VCaP (cell line): ENCODE data around the gene CMTM5.

ENCODE experiments used
- H3K27ac ChIP-seq: fragments of 450-650 bp; 2 replicates; pipeline ENCODE4 v1.5.1; 2017
- TF ChIP-seq, protein P1 (sequence below): fragments of 450-650 bp; conservative IDR thresholded peaks from 2 replicates; pipeline ENCODE4 v1.5.1; 2017; ENCODE audit warnings: mild to moderate bottlenecking, moderate library complexity

The CMTM5 gene

GRCh38 chr14:23375527-23376251 lies 1.2 kb upstream of the CMTM5 start:
- TF ChIP-seq, protein P1, sequence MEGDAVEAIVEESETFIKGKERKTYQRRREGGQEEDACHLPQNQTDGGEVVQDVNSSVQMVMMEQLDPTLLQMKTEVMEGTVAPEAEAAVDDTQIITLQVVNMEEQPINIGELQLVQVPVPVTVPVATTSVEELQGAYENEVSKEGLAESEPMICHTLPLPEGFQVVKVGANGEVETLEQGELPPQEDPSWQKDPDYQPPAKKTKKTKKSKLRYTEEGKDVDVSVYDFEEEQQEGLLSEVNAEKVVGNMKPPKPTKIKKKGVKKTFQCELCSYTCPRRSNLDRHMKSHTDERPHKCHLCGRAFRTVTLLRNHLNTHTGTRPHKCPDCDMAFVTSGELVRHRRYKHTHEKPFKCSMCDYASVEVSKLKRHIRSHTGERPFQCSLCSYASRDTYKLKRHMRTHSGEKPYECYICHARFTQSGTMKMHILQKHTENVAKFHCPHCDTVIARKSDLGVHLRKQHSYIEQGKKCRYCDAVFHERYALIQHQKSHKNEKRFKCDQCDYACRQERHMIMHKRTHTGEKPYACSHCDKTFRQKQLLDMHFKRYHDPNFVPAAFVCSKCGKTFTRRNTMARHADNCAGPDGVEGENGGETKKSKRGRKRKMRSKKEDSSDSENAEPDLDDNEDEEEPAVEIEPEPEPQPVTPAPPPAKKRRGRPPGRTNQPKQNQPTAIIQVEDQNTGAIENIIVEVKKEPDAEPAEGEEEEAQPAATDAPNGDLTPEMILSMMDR, result no peak
- no peak overlapping the region for H3K27ac ChIP-seq

DNA sequence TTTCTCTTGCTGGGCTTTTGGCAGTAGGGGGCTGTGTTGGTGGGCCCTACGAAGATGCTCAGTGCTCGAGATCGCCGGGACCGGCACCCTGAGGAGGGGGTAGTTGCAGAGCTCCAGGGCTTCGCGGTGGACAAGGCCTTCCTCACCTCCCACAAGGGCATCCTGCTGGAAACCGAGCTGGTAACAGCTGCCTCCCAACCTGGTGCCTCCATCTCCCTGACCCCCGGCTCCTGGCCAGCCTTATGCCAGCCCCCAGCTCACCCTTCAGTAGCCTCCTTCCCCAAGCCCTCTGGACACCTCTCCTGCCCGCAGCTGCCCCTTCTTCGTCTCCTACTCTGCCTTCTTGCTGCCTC lies 328 bp downstream of the CMTM5 start:
- TF ChIP-seq, protein P1, result no peak
- H3K27ac ChIP-seq, result no peak overlapping the region

- H3K27ac ChIP-seq, result no peak overlapping the region
- TF ChIP-seq, protein P1, result no peak
Measured at GRCh38 chr14:23377573-23378563, 1.0 kb downstream of the CMTM5 start.

GRCh38 chr14:23378612-23379220 lies 1.9 kb downstream of the CMTM5 start:
- TF ChIP-seq, protein P1, result no peak
- no peak overlapping the region for H3K27ac ChIP-seq

DNA sequence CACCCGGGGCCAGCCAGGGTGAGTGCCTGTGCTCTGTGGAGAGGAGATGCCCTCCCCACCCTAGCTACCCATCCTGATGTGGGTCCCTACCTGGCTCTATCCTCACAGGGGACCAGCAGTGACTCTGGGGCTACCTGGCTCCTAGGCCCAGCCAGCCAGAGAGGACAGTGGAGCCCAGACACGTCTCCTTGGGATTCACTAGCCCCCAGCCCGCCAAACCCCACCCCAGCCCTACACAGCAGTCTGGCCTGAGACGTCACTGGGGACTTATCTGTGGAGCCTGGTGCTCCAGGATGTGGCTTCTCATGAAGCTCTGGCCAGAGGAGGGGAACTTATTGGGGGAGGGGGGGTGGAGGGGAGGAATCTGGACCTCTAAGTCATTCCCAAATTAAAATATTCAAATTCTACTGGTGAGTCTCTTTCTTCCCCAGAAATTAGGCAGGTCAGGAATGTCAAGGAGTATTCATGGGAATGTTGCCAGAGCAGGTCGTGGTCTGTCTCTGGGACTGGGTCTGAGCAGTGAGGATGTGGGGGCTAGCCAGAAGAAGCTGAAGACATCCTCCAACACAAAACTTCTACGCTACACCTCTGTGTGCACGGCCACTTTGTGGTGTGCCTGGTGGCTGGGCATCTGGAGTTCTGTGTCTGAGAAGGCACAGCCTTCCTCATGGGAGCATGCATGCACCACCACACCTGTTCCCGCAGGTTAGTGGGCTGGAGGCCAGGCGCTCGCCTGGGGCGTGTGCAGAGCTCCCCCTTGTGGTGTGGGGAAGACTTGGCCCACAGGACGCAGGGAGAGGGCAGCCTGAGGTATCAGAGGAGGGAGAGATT lies 2.7 kb downstream of the CMTM5 start:
- H3K27ac ChIP-seq, result no peak overlapping the region
- TF ChIP-seq, protein P1, result peak; percentile 97

DNA sequence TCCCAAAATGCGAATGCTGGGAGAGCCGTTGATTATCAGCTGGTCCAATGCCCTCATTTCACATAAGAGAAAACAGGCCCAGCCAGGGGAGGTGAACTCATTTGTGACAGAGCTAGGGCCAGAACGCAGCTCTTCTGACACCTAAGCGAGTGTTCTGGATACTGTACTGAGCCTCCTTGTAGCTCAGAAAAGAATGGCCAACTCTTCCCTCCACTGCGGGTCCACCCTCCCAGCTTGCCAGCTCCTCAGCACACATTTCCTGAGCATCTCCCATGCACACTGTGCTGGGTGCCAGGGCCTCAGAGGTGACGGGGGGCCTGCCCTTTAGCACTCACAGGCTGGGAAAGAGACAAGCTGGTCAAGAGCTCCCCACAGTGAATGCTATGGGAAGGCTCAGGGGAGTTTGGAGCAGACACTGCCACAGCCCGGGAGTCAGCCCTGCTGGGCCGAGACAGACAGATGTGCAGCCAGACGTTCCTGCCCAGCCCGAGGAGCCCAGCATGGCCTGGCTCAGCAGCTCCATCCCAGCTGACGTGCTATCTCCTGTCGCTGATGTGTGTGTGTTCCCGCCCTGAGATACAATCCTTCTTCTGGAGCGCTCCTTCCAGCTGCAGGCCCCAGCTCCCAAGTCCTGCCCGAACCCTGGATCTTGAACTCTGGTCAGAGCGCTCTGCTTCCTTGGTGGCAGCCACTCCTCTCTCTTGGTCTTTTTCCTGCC lies 3.5 kb downstream of the CMTM5 start:
- TF ChIP-seq, protein P1, result no peak; the same call in none of the 2 replicates
- H3K27ac ChIP-seq, result no peak overlapping the region
